Mammary epithelial cell (primary cell): ENCODE results near the gene MAP4K4.

ENCODE experiments used
- CTCF ChIP-seq, 2 donors: IDR thresholded peaks in 1 of 2; conservative IDR thresholded peaks in 1 of 2; 2 replicates each; pipeline ENCODE4 v1.5.1; 2011 to 2012; ENCODE audit warnings: inconsistent platforms in 2 of 2, low read length in 2 of 2, mild to moderate bottlenecking in 2 of 2, control low read depth in 1 of 2, low read depth in 1 of 2; ENCODE audit not compliant: insufficient read depth in 1 of 2; ENCODE audit errors: extremely low read depth in 1 of 2
- EZH2 ChIP-seq: IDR thresholded peaks from 2 replicates; pipeline ENCODE4 v1.6.1; 2012; ENCODE audit warnings: low read length, inconsistent platforms, borderline replicate concordance

GRCh38 chr2:101811226-101812015 lies 113.9 kb downstream of the MAP4K4 start:
- TF ChIP-seq CTCF (conservative IDR thresholded peaks at IDR 0.05 in 1 of 2, IDR thresholded peaks at IDR 0.05 in 1 of 2; ENCODE audit: extremely low read depth in 1 of 2, insufficient read depth in 1 of 2, low read depth in 1 of 2, low read length in 2 of 2) (no peak), EZH2 (no peak)
